CD4-positive, alpha-beta T cell treated with Interleukin-6 at 100 ng/mL for 8 hours (primary cell): ENCODE data around the gene MTCH1.

Source experiments
- DNase-seq: peaks from one replicate; pipeline ENCODE4 v3.0.0-alpha.2; 2020; ENCODE audit warnings: mixed read lengths, low spot score

The MTCH1 gene

GRCh38 chr6:37017606-37018197, 31.7 kb upstream of the MTCH1 start:
- DNase-seq, result no peak

GRCh38 chr6:37016995-37017394, 31.0 kb upstream of the MTCH1 start:
- no peak for DNase-seq

- no peak for DNase-seq
Measured at GRCh38 chr6:37015532-37015931, 29.5 kb upstream of the MTCH1 start.

GRCh38 chr6:37014667-37015066, 28.7 kb upstream of the MTCH1 start:
- DNase-seq, result no peak

GRCh38 chr6:37013516-37014491, 27.8 kb upstream of the MTCH1 start:
- no peak for DNase-seq

- DNase-seq, result no peak
Measured at GRCh38 chr6:37011656-37012378, 25.8 kb upstream of the MTCH1 start.

- no peak for DNase-seq
Measured at GRCh38 chr6:37010402-37010892, 24.5 kb upstream of the MTCH1 start.

- no peak for DNase-seq
Measured at GRCh38 chr6:37008484-37009465, 22.8 kb upstream of the MTCH1 start.

GRCh38 chr6:37007340-37008043, 21.5 kb upstream of the MTCH1 start:
- no peak for DNase-seq

GRCh38 chr6:37006793-37007339, 20.9 kb upstream of the MTCH1 start:
- DNase-seq, result no peak

- no peak for DNase-seq
Measured at GRCh38 chr6:37005827-37006567, 20.0 kb upstream of the MTCH1 start.

GRCh38 chr6:37005061-37005810, 19.2 kb upstream of the MTCH1 start, which contains the start of gene FGD2:
Gene FGD2, plus strand, starts transcription at chr6:37005655. Its CDS starts 163 bp downstream, at chr6:37005818.
- no peak for DNase-seq

- no peak for DNase-seq
Measured at GRCh38 chr6:37004044-37004980, 18.3 kb upstream of the MTCH1 start.

GRCh38 chr6:36999751-37000125, 13.7 kb upstream of the MTCH1 start:
- no peak for DNase-seq

GRCh38 chr6:36999061-36999750, 13.2 kb upstream of the MTCH1 start:
- no peak for DNase-seq

- no peak for DNase-seq
Measured at GRCh38 chr6:36998723-36999038, 12.7 kb upstream of the MTCH1 start.
